Stimulated activated CD4-positive, alpha-beta T cell treated with anti-CD3 and anti-CD28 coated beads, Interleukin-1b, Interleukin-23, amount 100 ng/mL, for 4 hours (primary cell): ENCODE data around the gene LDLRAD4.

Experiments
- DNase-seq, 2 donors: peaks; one replicate each; pipeline ENCODE4 v3.0.0-alpha.2; 2020; ENCODE audit warnings: low read depth in 2 of 2

LDLRAD4 gene

DNA sequence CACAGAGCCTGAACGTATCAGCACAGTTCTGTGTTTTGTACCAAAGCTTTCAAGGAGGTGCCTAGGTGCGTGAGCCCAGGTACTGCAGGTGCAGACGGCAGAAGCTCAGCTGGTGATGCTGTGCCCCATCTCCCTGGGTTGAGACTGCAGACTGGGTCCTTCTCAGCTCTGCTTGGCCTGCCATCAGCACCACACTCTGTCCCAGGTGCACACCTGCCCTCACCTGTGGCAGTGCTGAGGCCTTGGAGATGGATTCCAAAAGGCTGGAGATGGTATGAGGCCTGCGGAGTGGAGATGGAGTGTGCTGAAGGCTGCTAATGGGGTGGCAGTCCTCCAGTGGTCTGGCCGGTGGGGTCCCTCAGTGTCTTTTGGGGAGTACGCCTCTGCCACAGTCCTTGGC is 9.3 kb downstream of the LDLRAD4 start:
- no peak for DNase-seq

- no peak for DNase-seq
Observed at GRCh38 chr18:13229001-13229671, 10.6 kb downstream of the LDLRAD4 start.

DNA sequence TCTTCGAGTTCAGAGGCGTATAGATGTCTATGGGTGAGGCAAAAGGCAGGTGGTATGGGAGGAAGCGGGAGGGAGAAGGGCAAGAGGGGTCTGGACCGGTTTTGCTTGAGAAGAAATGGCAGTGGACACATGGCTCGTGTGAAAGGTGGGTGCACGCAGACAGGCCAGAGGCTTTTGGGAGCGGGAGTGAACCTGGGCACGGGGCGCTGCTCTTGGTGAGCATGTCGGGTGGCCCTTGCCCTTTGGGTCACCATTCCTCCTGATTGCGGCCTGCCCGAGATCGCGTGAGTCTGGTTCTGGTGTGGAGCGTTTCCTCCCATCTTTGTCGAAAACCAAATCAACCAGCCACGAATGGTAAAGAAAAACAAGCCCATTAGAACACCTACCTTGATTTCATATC is 12.6 kb downstream of the LDLRAD4 start:
- no peak for DNase-seq

DNA sequence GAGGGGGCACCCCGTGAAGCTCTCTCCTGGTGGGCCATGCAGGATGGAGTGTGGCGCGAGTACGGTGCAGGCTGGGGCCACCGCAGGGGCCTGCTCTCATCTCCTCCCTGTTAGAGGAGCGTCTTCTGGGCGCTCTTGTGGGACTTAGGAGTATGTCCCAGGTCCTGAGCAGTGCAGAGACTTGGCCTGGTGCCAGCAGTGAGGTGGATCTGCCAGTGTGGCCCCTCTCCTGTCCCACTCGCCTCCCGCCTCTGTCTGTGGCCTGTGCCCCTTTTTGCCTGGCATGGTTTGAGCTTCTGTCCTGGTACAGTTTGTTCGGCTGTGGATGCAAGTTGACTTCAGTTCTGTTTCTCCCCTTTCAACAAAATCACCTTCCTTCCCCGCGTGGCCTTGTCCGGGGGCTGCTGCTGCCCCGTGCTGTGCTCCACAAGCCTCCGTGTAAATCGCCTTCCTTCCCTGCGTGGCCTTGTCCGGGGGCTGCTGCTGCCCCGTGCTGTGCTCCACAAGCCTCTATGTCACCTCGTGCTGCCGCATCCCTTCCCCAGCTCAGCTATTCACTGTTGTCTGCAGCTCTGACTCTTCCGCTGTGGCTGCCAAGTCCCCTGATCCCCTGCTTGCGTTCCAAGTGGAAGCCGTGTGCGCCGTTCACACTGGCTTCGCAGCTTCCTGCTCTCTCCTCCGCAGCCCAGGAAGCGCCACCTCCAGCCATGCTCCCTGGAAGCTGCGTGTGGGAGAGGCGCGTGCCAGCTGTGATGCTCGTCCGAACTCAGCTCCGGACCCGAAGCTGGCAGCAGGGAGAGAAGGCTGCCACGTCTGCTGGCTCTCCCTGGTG is 13.7 kb downstream of the LDLRAD4 start:
- DNase-seq = no peak

- DNase-seq = no peak
Observed at GRCh38 chr18:13232971-13233786, 14.6 kb downstream of the LDLRAD4 start.

GRCh38 chr18:13233787-13234783 is 15.5 kb downstream of the LDLRAD4 start:
- DNase-seq = no peak

DNA sequence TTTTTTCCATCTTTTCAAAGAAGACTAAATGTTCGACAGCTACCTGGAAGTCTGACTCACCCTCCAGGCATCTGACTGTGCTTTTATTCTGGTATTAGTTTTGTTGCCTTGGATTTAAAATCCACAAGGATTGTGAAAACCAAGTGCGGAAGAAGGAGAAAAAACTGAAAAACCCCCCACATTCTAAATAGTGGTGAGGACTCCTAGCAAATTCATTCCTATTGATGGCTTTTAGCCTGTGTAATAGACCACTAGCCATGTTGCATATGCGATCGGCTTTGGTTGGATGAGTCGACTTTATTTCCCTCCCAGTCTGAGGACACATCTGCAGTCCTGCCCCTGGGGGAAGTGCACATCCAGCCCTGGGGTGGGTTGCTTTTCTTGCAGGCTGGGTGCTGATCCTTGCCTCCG is 16.9 kb downstream of the LDLRAD4 start:
- no peak for DNase-seq

GRCh38 chr18:13235981-13236380 is 17.4 kb downstream of the LDLRAD4 start:
- no peak for DNase-seq

DNA sequence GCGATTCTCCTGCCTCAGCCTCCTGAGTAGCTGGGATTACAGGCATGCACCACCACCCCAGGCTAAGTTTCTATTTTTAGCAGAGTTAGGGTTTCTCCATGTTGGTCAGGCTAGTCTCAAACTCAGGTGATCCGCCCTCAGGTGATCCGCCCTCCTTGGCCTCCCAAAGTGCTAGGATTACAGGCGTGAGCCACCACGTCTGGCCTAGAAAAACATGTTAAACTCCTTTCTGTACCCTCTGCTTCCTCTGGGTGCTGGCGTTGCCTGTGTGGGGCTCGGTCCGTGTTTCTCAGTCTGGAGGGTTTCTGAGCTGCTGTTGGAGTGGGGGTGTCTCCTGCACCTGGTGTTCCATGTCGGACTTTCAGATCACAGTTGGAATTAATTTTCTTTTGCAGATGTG is 17.9 kb downstream of the LDLRAD4 start:
- no peak for DNase-seq

GRCh38 chr18:13237073-13237472 is 18.5 kb downstream of the LDLRAD4 start:
- DNase-seq = no peak

- no peak for DNase-seq
Observed at GRCh38 chr18:13237641-13238040, 19.1 kb downstream of the LDLRAD4 start.

- DNase-seq = no peak
Observed at GRCh38 chr18:13239171-13239956, 20.8 kb downstream of the LDLRAD4 start.

DNA sequence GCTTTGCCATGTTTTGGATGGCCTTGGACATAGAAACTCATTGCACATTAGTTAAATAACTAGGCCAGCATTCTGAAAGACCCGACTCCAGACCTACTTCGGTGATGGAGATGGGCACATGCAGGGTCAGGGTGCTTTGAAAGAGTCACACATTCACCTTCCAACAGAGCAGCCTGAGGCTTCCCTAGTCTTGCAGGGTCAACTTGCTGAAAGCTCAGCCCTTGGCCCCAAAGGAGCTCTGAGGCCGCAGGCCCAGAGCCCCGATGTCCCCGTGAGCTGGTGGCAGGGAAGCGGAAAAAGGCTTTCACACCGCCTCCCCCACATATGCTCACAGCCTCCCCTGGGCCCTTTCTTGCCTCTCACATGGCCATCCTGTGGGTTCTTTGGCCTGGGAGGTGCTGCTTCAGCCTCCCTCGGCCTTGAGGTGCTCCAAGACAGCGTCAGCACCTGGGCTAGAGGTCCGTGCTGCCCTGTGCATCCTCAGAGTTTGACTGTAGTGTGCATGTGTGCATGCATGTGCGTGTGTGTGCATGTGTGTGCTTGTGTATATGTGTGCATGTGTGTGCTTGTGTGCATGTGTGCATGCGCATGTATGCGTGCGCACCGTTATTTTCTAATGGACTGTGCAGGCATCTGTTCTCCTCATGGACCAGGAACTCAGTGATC is 21.6 kb downstream of the LDLRAD4 start:
- DNase-seq = no peak

DNA sequence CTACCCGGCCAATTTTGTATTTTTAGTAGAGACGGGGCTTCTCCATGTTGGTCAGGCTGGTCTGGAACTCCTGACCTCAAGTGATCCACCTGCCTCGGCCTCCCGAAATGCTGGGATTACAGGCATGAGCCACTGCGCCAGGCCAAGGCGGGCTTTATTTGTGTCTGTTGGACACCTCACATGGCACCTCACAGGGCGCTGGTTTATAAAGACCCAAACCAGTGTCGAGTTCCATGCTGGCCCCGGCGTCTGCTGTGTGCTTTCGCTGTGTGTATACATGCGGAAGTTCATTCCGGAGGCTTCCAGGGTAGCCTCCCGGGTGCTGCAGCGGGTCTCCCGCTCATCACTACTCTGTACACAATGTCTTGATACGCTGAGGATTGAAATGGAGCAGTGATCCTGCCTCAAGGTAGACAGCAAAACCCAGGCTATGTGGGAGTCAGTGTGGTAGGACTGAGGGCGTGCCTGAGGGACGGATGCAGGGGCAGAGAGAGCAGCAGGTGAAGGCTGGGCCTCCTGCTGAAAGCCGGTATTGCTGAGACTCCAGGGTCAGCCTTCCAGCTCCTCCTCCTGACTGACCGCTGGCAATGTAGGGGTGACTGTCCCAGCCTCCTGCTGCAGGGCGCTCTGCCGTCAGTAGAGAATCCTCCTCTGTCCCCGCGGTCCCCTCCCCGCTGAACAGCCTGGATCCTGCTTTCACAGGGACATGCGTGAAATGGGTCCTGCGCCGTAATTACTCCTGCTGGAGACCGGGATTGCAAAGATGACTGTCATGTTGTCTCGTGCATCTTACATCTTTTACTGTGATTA is 22.7 kb downstream of the LDLRAD4 start:
- DNase-seq = no peak

DNA sequence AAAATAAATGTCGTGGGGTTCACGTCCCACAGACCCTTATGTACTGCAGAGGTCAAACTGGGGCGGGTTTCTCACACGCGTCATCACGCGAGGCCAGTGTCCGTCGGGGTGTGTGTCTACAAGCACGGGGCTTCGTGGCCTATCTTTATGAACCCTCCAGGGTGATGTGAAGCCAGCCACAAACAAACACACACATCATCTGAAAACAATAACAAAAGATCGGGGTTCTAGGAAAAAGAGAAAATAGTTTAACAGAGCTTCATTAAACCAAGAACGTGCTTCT is 23.3 kb downstream of the LDLRAD4 start:
- DNase-seq = no peak

- DNase-seq = no peak
Observed at GRCh38 chr18:13242797-13243196, 24.2 kb downstream of the LDLRAD4 start.

DNA sequence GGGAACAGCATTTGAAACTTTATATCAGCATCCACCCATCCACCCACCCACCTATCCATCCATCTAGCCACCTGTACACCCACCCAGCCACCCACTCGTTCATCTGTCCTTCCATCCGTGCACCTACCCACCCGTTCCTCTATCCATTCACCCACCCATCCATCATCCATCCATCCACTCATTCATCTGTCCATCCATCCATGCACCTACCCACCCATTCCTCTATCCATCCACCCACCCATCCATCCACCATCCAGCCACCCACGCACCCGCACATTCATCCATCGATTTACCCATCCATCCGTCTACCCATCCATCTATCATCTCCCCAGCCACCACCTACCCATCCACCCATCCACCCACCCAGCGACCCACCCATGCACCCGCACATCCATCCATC is 24.8 kb downstream of the LDLRAD4 start:
- DNase-seq = no peak

DNA sequence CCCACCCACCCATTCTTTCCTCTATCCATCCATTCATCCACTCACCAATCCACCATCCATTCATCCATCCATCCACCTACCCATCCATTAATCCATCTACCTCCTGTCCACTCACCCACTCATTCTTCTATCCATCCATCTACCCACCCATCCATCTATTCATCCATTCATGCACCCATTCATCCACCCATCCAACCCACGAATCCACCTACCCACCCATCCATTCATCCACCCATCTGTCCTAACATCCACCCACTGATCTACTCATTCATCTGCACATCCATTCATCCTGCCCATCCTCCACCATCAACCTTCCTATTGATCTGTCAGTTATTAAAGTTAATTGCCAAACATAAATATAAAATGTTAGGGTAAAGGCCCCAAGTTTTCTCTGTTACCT is 25.6 kb downstream of the LDLRAD4 start:
- no peak for DNase-seq

GRCh38 chr18:13245481-13246000 is 27.0 kb downstream of the LDLRAD4 start:
- DNase-seq = no peak
